ENCODE measurements around the gene FAM8A1.

The FAM8A1 gene

GRCh38 chr6:17650656-17651309, 50.7 kb downstream of the FAM8A1 start:
- TF ChIP-seq CTCF (IDR thresholded peaks at IDR 0.05), result no peak

- TF ChIP-seq CTCF (IDR thresholded peaks at IDR 0.05), result no peak
These were observed 53.2 kb downstream of the FAM8A1 start for GRCh38 chr6:17653198-17653882.

- TF ChIP-seq CTCF (IDR thresholded peaks at IDR 0.05), result no peak
These were observed 56.0 kb downstream of the FAM8A1 start for GRCh38 chr6:17656092-17656491.

GRCh38 chr6:17656644-17657043, 56.5 kb downstream of the FAM8A1 start:
- no peak for TF ChIP-seq CTCF (IDR thresholded peaks at IDR 0.05)

Measured in LNCAP (cell line).